Activated gamma-delta T cell treated with anti-CD3 and anti-CD28 coated beads, Interleukin-2, amount 50 U/mL, for 16 hours (primary cell): ENCODE measurements around the gene FAM171A2.

Experiments
- DNase-seq: peaks from one replicate; pipeline ENCODE4 v3.0.0-alpha.2; 2020; ENCODE audit warnings: low read depth

Gene FAM171A2

DNA sequence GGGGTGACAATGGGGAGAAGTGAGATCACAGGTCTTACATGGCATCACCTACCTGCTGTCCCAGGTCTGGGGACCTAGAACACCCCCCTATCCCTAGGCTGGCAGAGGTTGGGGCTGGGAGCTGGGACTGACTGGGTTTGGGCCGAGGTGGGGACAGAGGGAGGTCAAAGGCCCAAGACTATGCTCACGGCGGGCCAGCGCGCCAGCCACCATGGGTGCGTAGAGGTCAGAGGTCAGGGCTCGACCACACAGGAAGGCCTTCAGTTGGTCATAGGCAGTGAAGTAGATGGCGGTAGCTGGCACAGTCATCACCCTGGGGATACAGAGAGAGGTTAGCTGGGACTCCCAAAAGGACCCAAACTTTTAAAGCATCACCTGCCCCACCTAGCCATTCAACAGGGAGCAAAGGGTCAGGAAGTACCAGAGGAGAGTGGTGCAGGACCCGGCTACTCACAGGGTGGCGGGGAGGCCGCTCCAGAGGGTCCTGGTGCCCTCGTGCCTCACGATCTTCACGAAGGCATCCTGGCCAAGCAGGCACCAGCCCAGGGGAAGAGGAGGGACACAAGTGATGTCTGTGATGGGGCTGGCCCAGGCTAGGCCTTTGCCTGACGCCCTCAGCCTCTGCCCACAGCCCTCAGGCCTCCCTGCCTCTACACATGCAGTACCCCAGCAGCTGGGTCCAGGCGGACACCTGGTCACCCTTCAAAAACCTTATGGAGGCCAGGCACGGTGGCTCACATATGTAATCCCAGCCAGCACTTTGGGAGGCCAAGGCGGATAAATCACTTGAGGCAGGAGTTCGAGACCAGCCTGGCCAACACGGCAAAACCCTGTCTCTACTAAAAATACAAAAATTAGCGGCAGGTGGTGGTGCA lies 42.2 kb downstream of the FAM171A2 start:
- DNase-seq: no peak

GRCh38 chr17:44320066-44320465 lies 43.6 kb downstream of the FAM171A2 start:
- no peak for DNase-seq

DNA sequence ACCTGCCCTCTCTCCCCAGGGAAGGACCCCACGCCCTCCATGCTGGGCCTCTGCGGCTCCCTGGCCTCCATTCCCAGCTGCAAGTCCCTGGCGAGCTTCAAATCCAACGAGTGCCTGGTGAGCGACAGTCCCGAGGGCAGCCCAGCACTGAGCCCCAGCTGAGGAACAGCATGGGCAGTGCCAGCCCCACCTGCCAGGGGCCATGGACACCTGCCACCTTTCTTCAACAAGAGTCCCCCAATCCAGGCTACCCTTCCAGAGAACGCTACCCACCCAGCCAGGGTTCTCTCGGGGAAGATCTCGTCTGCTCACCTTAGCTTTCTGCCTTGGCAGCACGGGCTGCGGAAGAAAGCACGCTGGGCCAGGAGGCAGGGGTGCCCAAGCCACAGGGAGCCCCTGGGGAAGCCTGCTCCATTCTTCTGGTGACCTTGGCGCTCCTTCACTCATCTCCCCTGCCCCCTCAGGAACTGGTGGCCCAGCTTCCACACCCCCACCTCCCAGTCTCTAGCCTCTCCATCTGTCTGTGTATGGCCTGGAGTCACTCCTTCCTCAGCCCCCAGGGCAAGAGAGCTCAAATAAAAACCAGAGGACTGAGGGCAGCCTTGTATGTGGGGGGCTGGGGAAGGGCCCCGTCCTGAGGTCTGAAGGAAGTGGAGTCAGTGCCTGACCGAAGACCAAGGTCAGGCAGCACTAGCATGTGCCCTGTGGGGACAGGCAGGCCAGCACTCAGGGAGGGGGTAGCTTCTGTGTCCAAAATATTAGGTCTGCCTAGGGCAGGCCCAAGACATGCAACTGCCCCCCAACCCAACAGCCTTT lies 45.4 kb downstream of the FAM171A2 start:
- no peak for DNase-seq

- no peak for DNase-seq
These were observed 46.1 kb downstream of the FAM171A2 start for GRCh38 chr17:44317545-44317944.

DNA sequence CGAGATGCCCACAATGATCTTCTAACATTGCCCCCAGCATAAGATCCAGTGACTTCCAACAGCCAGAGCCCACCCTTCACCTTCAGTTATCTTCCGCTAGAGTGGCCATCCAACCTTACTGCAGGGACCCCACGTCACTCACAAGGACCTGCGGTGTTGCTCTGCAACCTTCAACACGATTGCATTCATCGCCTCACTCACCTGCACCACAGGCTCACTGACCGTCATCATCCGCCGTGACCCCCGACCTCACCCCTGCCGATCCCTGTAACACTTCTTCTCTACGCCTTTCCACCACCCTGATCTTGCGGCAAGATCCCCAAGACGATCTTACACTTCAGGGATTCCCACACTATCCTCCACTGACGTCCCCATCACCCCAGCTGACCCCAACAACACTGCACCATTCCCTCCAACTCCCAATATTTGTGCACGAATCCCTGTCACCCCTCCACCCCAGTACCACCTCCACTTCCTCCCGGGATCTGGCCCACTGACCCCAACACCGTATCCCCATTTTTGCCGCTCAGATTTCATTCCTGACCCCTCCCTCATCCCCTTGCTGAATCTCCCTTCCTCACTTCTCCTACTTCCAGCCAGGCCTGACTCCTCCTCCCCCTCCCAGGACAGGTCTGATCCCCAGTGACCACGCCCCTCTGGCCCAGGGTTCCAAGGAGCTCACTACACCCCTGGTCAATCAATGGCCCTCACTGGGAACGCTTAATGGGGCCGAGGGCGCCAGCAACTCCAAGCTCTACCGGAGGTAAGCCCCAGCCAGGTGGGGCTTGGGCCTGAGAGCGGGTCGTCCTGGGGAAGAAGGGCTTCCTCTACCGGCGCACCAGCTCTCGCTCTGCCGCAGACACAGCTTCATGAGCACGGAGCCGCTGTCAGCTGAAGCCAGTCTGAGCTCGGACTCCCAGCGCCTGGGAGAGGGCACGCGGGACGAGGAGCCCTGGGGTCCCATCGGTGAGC lies 47.6 kb downstream of the FAM171A2 start:
- DNase-seq: no peak

- DNase-seq: no peak
These were observed 48.6 kb downstream of the FAM171A2 start for GRCh38 chr17:44314869-44315661.

GRCh38 chr17:44314524-44314868 lies 49.2 kb downstream of the FAM171A2 start:
- no peak for DNase-seq

DNA sequence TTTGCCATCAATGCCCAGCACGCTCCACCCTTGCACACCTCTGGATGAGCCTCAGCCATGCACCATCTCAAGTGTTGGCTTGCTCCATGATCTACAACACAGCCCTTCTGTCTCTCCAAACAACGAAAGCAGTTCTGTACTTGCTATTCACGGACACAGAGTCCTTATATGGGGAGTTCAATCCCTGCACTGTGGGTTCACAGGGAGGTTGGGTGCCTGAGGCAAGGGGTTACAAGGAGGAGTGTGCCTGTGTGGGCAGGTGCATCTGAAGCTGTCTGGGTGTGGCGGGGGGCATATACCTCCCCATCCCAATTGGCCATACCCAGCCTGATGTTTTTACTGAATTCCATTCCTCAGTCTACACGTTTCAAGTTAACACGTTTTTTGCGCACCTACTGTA lies 49.6 kb downstream of the FAM171A2 start:
- no peak for DNase-seq

DNA sequence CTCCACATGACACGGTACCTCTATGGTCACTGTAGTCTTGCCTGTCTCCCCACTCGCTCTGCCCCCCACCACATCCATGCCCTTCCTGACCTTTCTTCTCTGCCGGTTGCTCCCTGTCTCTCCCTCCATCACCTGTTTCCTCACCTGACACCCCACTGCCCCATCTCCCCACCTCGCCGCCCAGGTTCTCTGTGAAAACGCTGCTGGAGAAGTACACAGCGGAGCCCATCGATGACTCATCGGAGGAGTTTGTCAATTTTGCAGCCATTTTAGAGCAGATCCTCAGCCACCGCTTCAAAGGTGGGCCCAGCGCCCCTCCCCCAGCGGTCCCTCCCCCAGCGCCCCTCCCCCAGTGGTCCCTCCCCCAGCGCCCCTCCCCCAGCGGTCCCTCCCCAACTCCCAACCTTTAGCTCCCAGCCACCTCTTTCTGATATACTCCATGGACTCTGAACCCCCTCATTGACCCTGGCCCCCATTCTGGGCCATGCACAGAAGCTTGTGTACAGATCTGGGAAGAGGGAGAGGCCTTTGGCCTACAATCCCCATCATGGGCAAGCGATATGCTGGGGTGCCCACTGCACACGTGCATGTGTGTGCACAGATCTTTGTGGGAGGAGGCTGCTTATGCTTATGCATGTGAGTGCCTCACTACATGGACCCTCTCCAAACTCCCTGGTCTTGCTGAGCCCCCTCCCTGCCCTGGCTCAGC lies 51.1 kb downstream of the FAM171A2 start:
- no peak for DNase-seq

- DNase-seq: no peak
These were observed 52.0 kb downstream of the FAM171A2 start for GRCh38 chr17:44311562-44312181.

GRCh38 chr17:44310609-44311376 lies 52.9 kb downstream of the FAM171A2 start:
- DNase-seq: no peak

DNA sequence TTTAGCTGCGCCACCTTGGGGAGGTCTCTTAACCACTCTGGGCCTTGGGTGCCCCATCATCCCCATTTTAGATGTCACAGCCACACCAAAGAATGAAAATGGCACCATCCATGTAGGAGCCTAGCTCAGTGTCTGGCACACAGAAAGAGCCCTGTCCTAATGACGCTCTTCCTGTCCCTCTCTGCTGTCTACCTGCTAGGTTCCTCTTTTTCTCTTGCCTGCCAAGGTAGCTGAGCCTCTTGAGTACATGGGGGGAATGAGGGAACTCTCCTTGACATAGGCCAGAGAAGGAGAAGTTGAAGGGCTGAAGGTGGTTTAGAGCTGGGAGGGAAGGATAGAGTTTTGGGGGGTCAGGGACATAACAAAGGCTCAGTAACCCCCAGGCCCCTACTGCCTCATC lies 53.5 kb downstream of the FAM171A2 start:
- no peak for DNase-seq

- no peak for DNase-seq
These were observed 54.2 kb downstream of the FAM171A2 start for GRCh38 chr17:44309472-44309871.

GRCh38 chr17:44308865-44309264 lies 54.8 kb downstream of the FAM171A2 start:
- no peak for DNase-seq

GRCh38 chr17:44308320-44308818 lies 55.3 kb downstream of the FAM171A2 start, which contains the start of gene RUNDC3A:
RUNDC3A (plus strand) TSS chr17:44308601; CDS start chr17:44308833, 232 bp downstream.
- DNase-seq: peak; percentile 83

DNA sequence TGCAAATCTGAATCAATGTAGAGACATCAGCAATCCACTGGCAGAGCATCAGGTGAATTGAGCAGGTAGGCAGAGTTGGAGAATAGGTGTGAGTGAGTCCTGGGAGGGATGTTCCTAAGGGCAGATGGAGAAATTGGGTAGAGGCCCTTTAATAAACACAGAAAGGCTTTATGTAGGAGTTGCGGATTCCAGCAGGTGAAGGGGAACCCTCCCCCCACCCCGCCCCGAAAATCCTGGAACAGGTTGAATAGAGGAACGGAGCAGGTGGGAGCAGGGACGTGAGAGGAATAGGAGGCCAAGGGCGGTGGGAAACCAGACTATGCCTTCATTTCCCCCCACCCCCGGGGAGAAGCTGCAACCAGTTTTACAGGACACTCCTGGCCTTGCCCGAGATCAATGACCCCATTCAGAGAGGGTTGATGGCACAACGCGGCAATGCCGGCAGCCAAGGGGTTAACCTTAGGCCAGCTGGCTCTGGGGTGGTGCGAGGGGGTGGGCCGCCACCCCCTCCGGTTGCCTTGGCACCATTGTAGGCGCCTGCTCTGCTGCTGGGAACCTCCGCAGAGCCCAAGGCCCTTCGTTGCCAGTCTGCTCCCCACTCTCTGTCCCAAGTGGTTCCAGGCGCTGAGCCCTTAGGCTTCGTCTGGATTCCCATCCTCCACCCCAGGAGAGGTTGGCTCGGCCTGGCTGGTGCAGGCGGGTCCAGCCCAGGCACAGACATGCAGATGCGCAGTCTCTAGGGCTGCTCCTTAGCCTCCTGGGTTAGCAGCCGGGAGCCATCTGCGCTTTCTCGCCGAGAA lies 56.1 kb downstream of the FAM171A2 start:
- no peak for DNase-seq

DNA sequence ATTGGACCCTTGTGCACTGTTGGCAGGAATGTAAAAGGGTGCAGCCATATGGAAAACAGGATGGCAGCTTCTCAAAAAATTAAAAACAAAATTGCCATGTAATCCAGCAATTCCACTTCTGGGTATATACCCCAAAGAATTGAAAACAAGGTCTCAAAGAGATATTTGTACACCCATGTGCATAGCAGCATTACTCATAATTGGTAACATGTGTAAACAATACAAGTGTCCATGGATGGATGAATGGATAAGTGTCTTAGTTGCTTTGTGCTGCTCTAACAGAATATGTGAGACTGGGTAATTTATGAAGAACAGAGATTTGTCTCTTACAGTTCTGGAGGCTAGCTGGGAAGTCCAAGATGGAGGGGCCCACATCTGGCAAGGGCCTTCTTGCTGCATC lies 59.0 kb downstream of the FAM171A2 start:
- no peak for DNase-seq
